ENCODE data around the gene TMEM119. TPM values are rescaled to one million over a fixed set of nuclear protein-coding genes. Genes with fewer than 3 reads are reported as not detected.

The TMEM119 gene
- total and polyA plus RNA-seq, 10 of the 15 experiments (the other 5 are each of a cell fraction or from before 2014, with no cell fraction given): 0.11 to 0.44 (median 0.19) TPM; not detected in 5

GRCh38 chr12:108635201-108635996 lies 37.5 kb upstream of the TMEM119 start:
- in situ Hi-C loops (cut with MboI): loop anchor here (10.0 kb wide), 1 partner anchor 459 kb away; the partner anchor contains the start of genes ALKBH2 and UNG
- peak overlapping the region; percentile 76 for H3K4me3 ChIP-seq
- FAIRE-seq: peak; percentile 87
- peak overlapping the region; percentile 86 for H3K27ac ChIP-seq (ENCODE audit: control insufficient read depth, insufficient read depth)
- H3K4me1 ChIP-seq (ENCODE audit: control insufficient read depth, insufficient read depth, low read length): peaks cover 85% of the 10 kb centered on the region
- H3K27me3 ChIP-seq (replicated peaks in 1 of 2; ENCODE audit: control insufficient read depth in 2 of 2, insufficient read depth in 2 of 2, low read length in 1 of 2): no peaks in the 10 kb centered on the region
- peaks cover 29% of the 10 kb centered on the region for H3K79me2 ChIP-seq (ENCODE audit: control insufficient read depth, insufficient read depth, low read length)
- ChIA-PET RAD21 (ENCODE audit: unreplicated experiment) (interaction anchor here (0.6 to 17.3 kb wide), 22 partner anchors 17 to 457 kb away, joined by 3 to 413 read pairs (median 6); partner anchors contain the start of genes ALKBH2, CORO1C, ISCU and SART3), SMC1A (ENCODE audit: uncharacterized antibody, unreplicated experiment) (interaction anchor here (0.5 to 16.7 kb wide), 26 partner anchors 8 to 316 kb away, joined by 3 to 397 read pairs (median 4); partner anchors contain the start of genes ISCU and SART3), POLR2A (interaction anchor here (0.8 to 10.5 kb wide), 17 partner anchors 8 to 300 kb away, joined by 3 to 199 read pairs (median 4); partner anchors contain the start of gene ISCU), CTCF (interaction anchor here (0.7 to 17.2 kb wide), 14 partner anchors 17 to 315 kb away, joined by 3 to 244 read pairs (median 4); partner anchors contain the start of genes ISCU and SART3)
- peak; percentile 48 for ATAC-seq
- under 1% methylated on average over 15 of the region's 15 CpGs for WGBS (ENCODE audit: insufficient coverage, insufficient replicate concordance, low lambda C conversion rate, missing lambda C conversion rate)
- H3K4me2 ChIP-seq (ENCODE audit: control insufficient read depth, insufficient read depth): peak overlapping the region; percentile 78
- H3K9me3 ChIP-seq (replicated peaks; ENCODE audit: control insufficient read depth, insufficient read depth, low read length): no peaks in the 10 kb centered on the region
- BruUV-seq (replicated peaks): no TSS peak
- intact Hi-C loops (cut with micrococcal nuclease; ENCODE audit: unreplicated experiment): loop anchor here (1.0 to 10.0 kb wide), 5 partner anchors 18 to 459 kb away; partner anchors contain the start of genes ALKBH2, CMKLR1 and UNG
- peak; percentile 99 for DNase-seq (ENCODE audit: low read depth, low spot score)
- no peak overlapping the region; the same call in 1 of the 2 replicates for H2AFZ ChIP-seq (ENCODE audit: control insufficient read depth, low read depth, low read length)
- H3K36me3 ChIP-seq (ENCODE audit: control insufficient read depth in 2 of 2, insufficient read depth in 2 of 2, low read length in 1 of 2): no peaks in the 10 kb centered on the region; a peak in 1 of 4 replicates
- H4K20me1 ChIP-seq (ENCODE audit: control insufficient read depth, insufficient read depth): no peaks in the 10 kb centered on the region
- peak overlapping the region; percentile 78 for H3K9ac ChIP-seq (ENCODE audit: control insufficient read depth, insufficient read depth, low read length)
- peak; percentile 92 for TF ChIP-seq CBFB (IDR thresholded peaks at IDR 0.05; ENCODE audit: low read depth)
- peak; percentile 92 for TF ChIP-seq MTA2 (IDR thresholded peaks at IDR 0.05; ENCODE audit: low read depth)
- TF ChIP-seq TAF1 (IDR thresholded peaks at IDR 0.05; ENCODE audit: borderline replicate concordance, low read depth, low read length): peak; percentile 47; the same call in 1 of the 2 replicates
- peak; percentile 53 for TF ChIP-seq KLF5 (IDR thresholded peaks at IDR 0.05; ENCODE audit: partially characterized antibody)
- TF ChIP-seq USF2 (IDR thresholded peaks at IDR 0.05; ENCODE audit: borderline replicate concordance, low read depth, low read length): peak; percentile 40; the same call in 1 of the 2 replicates
- TF ChIP-seq, protein P1, sequence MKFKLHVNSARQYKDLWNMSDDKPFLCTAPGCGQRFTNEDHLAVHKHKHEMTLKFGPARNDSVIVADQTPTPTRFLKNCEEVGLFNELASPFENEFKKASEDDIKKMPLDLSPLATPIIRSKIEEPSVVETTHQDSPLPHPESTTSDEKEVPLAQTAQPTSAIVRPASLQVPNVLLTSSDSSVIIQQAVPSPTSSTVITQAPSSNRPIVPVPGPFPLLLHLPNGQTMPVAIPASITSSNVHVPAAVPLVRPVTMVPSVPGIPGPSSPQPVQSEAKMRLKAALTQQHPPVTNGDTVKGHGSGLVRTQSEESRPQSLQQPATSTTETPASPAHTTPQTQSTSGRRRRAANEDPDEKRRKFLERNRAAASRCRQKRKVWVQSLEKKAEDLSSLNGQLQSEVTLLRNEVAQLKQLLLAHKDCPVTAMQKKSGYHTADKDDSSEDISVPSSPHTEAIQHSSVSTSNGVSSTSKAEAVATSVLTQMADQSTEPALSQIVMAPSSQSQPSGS (IDR thresholded peaks at IDR 0.05; ENCODE audit: low read length): peak; percentile 68; the same call in 1 of the 2 replicates
- TF ChIP-seq RFX5 (IDR thresholded peaks at IDR 0.05; ENCODE audit: low read depth, low read length): no peak
- peak; percentile 63; the same call in 1 of the 2 replicates for TF ChIP-seq MTA3 (IDR thresholded peaks at IDR 0.05; ENCODE audit: borderline replicate concordance, low read length)
- TF ChIP-seq, protein P2, sequence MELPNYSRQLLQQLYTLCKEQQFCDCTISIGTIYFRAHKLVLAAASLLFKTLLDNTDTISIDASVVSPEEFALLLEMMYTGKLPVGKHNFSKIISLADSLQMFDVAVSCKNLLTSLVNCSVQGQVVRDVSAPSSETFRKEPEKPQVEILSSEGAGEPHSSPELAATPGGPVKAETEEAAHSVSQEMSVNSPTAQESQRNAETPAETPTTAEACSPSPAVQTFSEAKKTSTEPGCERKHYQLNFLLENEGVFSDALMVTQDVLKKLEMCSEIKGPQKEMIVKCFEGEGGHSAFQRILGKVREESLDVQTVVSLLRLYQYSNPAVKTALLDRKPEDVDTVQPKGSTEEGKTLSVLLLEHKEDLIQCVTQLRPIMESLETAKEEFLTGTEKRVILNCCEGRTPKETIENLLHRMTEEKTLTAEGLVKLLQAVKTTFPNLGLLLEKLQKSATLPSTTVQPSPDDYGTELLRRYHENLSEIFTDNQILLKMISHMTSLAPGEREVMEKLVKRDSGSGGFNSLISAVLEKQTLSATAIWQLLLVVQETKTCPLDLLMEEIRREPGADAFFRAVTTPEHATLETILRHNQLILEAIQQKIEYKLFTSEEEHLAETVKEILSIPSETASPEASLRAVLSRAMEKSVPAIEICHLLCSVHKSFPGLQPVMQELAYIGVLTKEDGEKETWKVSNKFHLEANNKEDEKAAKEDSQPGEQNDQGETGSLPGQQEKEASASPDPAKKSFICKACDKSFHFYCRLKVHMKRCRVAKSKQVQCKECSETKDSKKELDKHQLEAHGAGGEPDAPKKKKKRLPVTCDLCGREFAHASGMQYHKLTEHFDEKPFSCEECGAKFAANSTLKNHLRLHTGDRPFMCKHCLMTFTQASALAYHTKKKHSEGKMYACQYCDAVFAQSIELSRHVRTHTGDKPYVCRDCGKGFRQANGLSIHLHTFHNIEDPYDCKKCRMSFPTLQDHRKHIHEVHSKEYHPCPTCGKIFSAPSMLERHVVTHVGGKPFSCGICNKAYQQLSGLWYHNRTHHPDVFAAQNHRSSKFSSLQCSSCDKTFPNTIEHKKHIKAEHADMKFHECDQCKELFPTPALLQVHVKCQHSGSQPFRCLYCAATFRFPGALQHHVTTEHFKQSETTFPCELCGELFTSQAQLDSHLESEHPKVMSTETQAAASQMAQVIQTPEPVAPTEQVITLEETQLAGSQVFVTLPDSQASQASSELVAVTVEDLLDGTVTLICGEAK (IDR thresholded peaks at IDR 0.05; ENCODE audit: borderline replicate concordance): peak; percentile 92
- peak; percentile 84; the same call in 1 of the 2 replicates for TF ChIP-seq PML (IDR thresholded peaks at IDR 0.05; ENCODE audit: low read length)
- TF ChIP-seq NBN (IDR thresholded peaks at IDR 0.05): peak; percentile 89; the same call in 1 of the 2 replicates
- TF ChIP-seq ZNF622 (IDR thresholded peaks at IDR 0.05): no peak
- peak; percentile 94 for TF ChIP-seq TCF3 (IDR thresholded peaks at IDR 0.05; ENCODE audit: borderline replicate concordance, insufficient read depth, low read depth, low read length)
- TF ChIP-seq YBX1 (IDR thresholded peaks at IDR 0.05): no peak
- TF ChIP-seq MXI1 (IDR thresholded peaks at IDR 0.05; ENCODE audit: low read depth, low read length): peak; percentile 83
- TF ChIP-seq FOXM1 (IDR thresholded peaks at IDR 0.05; ENCODE audit: low read depth, low read length): no peak
- TF ChIP-seq TCF12 (IDR thresholded peaks at IDR 0.05; ENCODE audit: low read depth, low read length): peak; percentile 96

Measured in GM12878 (cell line).